MM.1S (cell line): ENCODE data around the gene PPM1M.
A peak's percentile ranks its signal among the peaks of the same experiment; 100 is the strongest.

Source experiments
- DNase-seq: peaks from one replicate; pipeline ENCODE4 v3.0.0-alpha.2; 2015
- H2AFZ ChIP-seq: fragments of 300-600 bp; sonication (generic); 2 replicates; pipeline ENCODE4 v1.6.0; 2016; ENCODE audit warnings: antibody characterized with exemption, low read length
- H3F3A ChIP-seq: fragments of 300-600 bp; sonication (generic); 2 replicates; pipeline ENCODE4 v1.6.1; 2016; ENCODE audit warnings: mild to moderate bottlenecking, antibody characterized with exemption, low read length, moderate library complexity, mixed read lengths; ENCODE audit not compliant: insufficient read depth
- H3K27ac ChIP-seq: fragments of 300-600 bp; sonication (generic); 2 replicates; pipeline ENCODE4 v1.5.1; 2016; ENCODE audit warnings: mild to moderate bottlenecking, low read length
- H3K27me3 ChIP-seq: fragments of 300-600 bp; sonication (generic); replicated peaks from 2 replicates; pipeline ENCODE4 v1.6.0; 2016; ENCODE audit warnings: low read length; ENCODE audit not compliant: insufficient read depth
- H3K36me3 ChIP-seq: fragments of 300-600 bp; sonication (generic); replicated peaks from 2 replicates; pipeline ENCODE4 v1.6.1; 2016; ENCODE audit warnings: mild to moderate bottlenecking, low read length, mixed read lengths; ENCODE audit not compliant: insufficient read depth
- H3K4me1 ChIP-seq: fragments of 300-600 bp; sonication (generic); 2 replicates; pipeline ENCODE4 v1.6.1; 2016; ENCODE audit warnings: low read length, mixed read lengths
- H3K4me2 ChIP-seq: fragments of 300-600 bp; sonication (generic); 2 replicates; pipeline ENCODE4 v1.6.0; 2016; ENCODE audit warnings: low read depth, low read length
- H3K4me3 ChIP-seq: fragments of 300-600 bp; sonication (generic); 2 replicates; pipeline ENCODE4 v1.5.1; 2016; ENCODE audit warnings: low read length, mixed read lengths
- H3K79me2 ChIP-seq: fragments of 300-600 bp; sonication (generic); 2 replicates; pipeline ENCODE4 v1.6.1; 2016; ENCODE audit warnings: mixed run types, low read length, mixed read lengths
- H3K9ac ChIP-seq: fragments of 300-600 bp; sonication (generic); 2 replicates; pipeline ENCODE4 v1.6.1; 2016; ENCODE audit warnings: low read length, mixed read lengths
- H3K9me2 ChIP-seq: fragments of 300-600 bp; sonication (generic); replicated peaks from 2 replicates; pipeline ENCODE4 v1.6.1; 2016; ENCODE audit warnings: mild to moderate bottlenecking, low read length, mixed read lengths; ENCODE audit not compliant: insufficient read depth
- H3K9me3 ChIP-seq: fragments of 300-600 bp; sonication (generic); replicated peaks from 2 replicates; pipeline ENCODE4 v1.6.1; 2016; ENCODE audit warnings: mild to moderate bottlenecking, low read length, mixed read lengths; ENCODE audit not compliant: insufficient read depth
- H4K20me1 ChIP-seq: fragments of 300-600 bp; sonication (generic); 2 replicates; pipeline ENCODE4 v1.6.1; 2016; ENCODE audit warnings: mild to moderate bottlenecking, low read length, moderate library complexity, mixed read lengths; ENCODE audit not compliant: insufficient read depth
- EZH2 ChIP-seq: fragments of 300-600 bp; sonication (generic); optimal IDR thresholded peaks from 2 replicates; pipeline ENCODE3; 2017; ENCODE audit warnings: low read depth, mild to moderate bottlenecking, antibody characterized with exemption, low read length, mixed read lengths
- EZH2phosphoT487 ChIP-seq: fragments of 300-600 bp; sonication (generic); IDR thresholded peaks from 2 replicates; pipeline ENCODE4 v1.6.1; 2018; ENCODE audit warnings: antibody characterized with exemption, low read length
- TF ChIP-seq, protein P1 (sequence below): fragments of 300-600 bp; sonication (generic); IDR thresholded peaks from 2 replicates; pipeline ENCODE4 v1.5.1; 2016; ENCODE audit warnings: antibody characterized with exemption, low read length, mixed read lengths

The PPM1M gene

DNA sequence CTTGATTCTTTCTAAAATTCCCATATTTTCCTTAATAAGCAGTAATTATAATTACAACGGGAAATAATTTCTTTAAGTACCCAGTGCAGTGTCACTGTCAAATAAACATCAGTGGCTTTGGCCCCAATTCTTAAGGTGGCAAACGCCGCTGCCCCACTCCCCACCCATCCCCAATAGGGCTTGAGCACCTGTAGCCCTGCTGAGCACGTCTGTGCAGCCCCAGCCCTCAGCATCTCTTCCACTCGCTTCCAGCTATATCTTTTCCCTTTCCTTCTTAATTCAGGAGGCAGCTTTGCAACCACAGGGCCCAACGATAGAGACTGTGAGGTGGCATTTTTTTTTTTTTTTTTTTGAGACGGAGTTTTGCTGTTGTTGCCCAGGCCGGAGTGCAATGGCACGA lies 9.0 kb downstream of the PPM1M start:
- H3K27me3 ChIP-seq, result no peaks in the 10 kb centered on the region
- H3K4me3 ChIP-seq, result no peak overlapping the region
- H3K36me3 ChIP-seq, result peaks cover 22% of the 10 kb centered on the region
- H3K9ac ChIP-seq, result no peak overlapping the region
- TF ChIP-seq, protein P1, sequence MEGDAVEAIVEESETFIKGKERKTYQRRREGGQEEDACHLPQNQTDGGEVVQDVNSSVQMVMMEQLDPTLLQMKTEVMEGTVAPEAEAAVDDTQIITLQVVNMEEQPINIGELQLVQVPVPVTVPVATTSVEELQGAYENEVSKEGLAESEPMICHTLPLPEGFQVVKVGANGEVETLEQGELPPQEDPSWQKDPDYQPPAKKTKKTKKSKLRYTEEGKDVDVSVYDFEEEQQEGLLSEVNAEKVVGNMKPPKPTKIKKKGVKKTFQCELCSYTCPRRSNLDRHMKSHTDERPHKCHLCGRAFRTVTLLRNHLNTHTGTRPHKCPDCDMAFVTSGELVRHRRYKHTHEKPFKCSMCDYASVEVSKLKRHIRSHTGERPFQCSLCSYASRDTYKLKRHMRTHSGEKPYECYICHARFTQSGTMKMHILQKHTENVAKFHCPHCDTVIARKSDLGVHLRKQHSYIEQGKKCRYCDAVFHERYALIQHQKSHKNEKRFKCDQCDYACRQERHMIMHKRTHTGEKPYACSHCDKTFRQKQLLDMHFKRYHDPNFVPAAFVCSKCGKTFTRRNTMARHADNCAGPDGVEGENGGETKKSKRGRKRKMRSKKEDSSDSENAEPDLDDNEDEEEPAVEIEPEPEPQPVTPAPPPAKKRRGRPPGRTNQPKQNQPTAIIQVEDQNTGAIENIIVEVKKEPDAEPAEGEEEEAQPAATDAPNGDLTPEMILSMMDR, result no peak
- TF ChIP-seq EZH2 (no peak), EZH2phosphoT487 (no peak)
- no peak overlapping the region for H2AFZ ChIP-seq
- 0 out of 2 replicates have a peak overlapping the region, but pooled peaks have one; percentile 42 for H3K4me2 ChIP-seq
- no peaks in the 10 kb centered on the region for H4K20me1 ChIP-seq
- no peaks in the 10 kb centered on the region for H3K9me2 ChIP-seq
- peaks cover 51% of the 10 kb centered on the region for H3K79me2 ChIP-seq
- peaks cover 48% of the 10 kb centered on the region for H3K4me1 ChIP-seq
- DNase-seq, result peak; percentile 5
- H3F3A ChIP-seq, result peaks cover 30% of the 10 kb centered on the region
- H3K9me3 ChIP-seq, result no peaks in the 10 kb centered on the region
- H3K27ac ChIP-seq, result peak overlapping the region; percentile 95; the same call in 1 of the 2 replicates

DNA sequence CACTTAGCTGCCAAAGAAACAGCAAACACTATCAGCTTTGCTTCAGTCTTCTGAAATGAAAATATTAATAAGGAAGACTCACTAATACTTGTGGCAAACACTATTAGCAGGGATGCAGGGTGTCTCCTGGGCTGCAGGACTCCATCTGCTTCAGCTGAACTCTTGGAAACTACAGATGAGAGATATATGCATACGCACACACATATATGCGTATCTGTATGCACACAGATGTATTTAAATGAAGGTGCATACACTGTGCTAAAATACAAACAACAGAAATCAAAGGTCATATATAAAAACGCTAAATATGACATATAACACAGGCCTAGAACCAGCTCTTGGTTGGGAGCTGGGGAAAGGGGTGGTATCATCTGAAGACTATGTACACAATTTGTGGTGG lies 10.6 kb downstream of the PPM1M start:
- Histone ChIP-seq H3K9me2 (no peaks in the 10 kb centered on the region), H3K36me3 (peaks cover 27% of the 10 kb centered on the region), H3F3A (peaks cover 23% of the 10 kb centered on the region), H3K79me2 (peaks cover 64% of the 10 kb centered on the region), H3K4me3 (no peak overlapping the region), H4K20me1 (no peaks in the 10 kb centered on the region), H3K4me1 (peaks cover 51% of the 10 kb centered on the region), H3K9ac (no peak overlapping the region), H3K4me2 (no peak overlapping the region), H2AFZ (no peak overlapping the region), H3K27me3 (no peaks in the 10 kb centered on the region), H3K9me3 (no peaks in the 10 kb centered on the region), H3K27ac (no peak overlapping the region)
- no peak for TF ChIP-seq EZH2phosphoT487
- no peak for TF ChIP-seq EZH2
- TF ChIP-seq, protein P1, result no peak
- DNase-seq, result peak; percentile 2

- Histone ChIP-seq H3K4me3 (no peak overlapping the region), H3K4me2 (no peak overlapping the region), H3K36me3 (peaks cover 27% of the 10 kb centered on the region)
Measured at GRCh38 chr3:52256622-52257021, 11.1 kb downstream of the PPM1M start.

More at GRCh38 chr3:52256622-52257021, 11.1 kb downstream of the PPM1M start:
- Histone ChIP-seq H3K79me2 (peaks cover 69% of the 10 kb centered on the region), H3K27me3 (no peaks in the 10 kb centered on the region), H2AFZ (no peak overlapping the region), H4K20me1 (no peaks in the 10 kb centered on the region), H3K9me2 (no peaks in the 10 kb centered on the region), H3F3A (peaks cover 23% of the 10 kb centered on the region), H3K4me1 (peaks cover 51% of the 10 kb centered on the region), H3K9me3 (no peaks in the 10 kb centered on the region), H3K9ac (no peak overlapping the region), H3K27ac (no peak overlapping the region)
- no peak for TF ChIP-seq EZH2phosphoT487
- no peak for TF ChIP-seq EZH2
- TF ChIP-seq, protein P1, result no peak
- peak; percentile 4 for DNase-seq
